ENCODE measurements around the gene A1BG. TPM values are rescaled to one million over a fixed set of nuclear protein-coding genes. Genes with fewer than 3 reads are reported as not detected.

The A1BG gene
- total and polyA plus RNA-seq, 2 of the 13 experiments (the other 11 are each of a cell fraction or from before 2014, with no cell fraction given), result 14.7 to 41.4 TPM

DNA sequence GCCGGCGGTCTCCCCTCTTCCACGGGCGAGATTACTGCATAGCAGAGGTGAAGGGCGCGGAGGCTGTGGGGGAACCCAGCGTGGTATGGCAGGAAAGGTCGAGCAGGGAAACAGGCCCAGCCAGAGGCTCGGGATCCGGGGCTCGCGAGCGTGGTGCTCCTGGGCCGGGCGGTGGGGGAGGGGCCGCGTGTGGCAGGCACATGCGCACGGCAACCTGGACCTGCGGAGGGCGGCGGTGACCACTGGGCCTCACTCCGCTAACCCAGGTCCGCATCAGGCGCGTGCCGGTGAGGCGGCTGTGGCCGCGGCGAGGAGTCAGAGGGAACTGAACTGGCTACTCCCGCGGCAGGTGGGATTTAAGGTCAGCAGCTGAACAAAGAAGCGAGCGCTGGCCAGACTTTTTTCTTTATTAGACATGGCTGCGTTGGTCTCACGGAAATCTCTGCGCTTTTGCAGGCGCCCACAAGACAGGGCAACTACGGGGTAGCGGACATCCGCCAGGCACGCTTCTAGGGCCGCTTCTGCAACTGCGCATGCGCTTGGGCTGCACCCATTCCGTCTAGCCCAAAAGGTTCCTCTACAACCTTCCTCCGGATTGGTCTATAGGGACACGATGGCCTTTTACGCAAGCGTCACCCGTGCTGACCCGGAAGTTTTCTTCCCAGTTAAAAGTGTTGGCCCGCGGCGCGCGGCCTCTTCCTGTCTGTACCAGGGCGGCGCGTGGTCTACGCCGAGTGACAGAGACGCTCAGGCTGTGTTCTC lies 33.5 kb upstream of the A1BG start, which contains the start of gene RPS5 (continued):
- TF ChIP-seq, protein P1, sequence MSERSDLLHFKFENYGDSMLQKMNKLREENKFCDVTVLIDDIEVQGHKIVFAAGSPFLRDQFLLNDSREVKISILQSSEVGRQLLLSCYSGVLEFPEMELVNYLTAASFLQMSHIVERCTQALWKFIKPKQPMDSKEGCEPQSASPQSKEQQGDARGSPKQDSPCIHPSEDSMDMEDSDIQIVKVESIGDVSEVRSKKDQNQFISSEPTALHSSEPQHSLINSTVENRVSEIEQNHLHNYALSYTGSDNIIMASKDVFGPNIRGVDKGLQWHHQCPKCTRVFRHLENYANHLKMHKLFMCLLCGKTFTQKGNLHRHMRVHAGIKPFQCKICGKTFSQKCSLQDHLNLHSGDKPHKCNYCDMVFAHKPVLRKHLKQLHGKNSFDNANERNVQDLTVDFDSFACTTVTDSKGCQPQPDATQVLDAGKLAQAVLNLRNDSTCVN (CRISPR knock-in tag; IDR thresholded peaks at IDR 0.05; ENCODE audit: borderline replicate concordance), result no peak
- peak; percentile 47 for TF ChIP-seq ZSCAN21 (CRISPR knock-in tag; IDR thresholded peaks at IDR 0.05; ENCODE audit: borderline replicate concordance)
- peak; percentile 53 for TF ChIP-seq ZNF230 (CRISPR knock-in tag; IDR thresholded peaks at IDR 0.05)
- peak; percentile 12; the same call in 1 of the 2 replicates for TF ChIP-seq MEIS2 (CRISPR knock-in tag; IDR thresholded peaks at IDR 0.05)
- TF ChIP-seq BORCS8-MEF2B (CRISPR knock-in tag; IDR thresholded peaks at IDR 0.05), result peak; percentile 63; the same call in 1 of the 2 replicates
- no peak; the same call in 1 of the 2 replicates for TF ChIP-seq ZNF292 (CRISPR knock-in tag; IDR thresholded peaks at IDR 0.05; ENCODE audit: borderline replicate concordance, low read depth)
- TF ChIP-seq ZNF263 (CRISPR knock-in tag; IDR thresholded peaks at IDR 0.05), result peak; percentile 73
- TF ChIP-seq, protein P2, sequence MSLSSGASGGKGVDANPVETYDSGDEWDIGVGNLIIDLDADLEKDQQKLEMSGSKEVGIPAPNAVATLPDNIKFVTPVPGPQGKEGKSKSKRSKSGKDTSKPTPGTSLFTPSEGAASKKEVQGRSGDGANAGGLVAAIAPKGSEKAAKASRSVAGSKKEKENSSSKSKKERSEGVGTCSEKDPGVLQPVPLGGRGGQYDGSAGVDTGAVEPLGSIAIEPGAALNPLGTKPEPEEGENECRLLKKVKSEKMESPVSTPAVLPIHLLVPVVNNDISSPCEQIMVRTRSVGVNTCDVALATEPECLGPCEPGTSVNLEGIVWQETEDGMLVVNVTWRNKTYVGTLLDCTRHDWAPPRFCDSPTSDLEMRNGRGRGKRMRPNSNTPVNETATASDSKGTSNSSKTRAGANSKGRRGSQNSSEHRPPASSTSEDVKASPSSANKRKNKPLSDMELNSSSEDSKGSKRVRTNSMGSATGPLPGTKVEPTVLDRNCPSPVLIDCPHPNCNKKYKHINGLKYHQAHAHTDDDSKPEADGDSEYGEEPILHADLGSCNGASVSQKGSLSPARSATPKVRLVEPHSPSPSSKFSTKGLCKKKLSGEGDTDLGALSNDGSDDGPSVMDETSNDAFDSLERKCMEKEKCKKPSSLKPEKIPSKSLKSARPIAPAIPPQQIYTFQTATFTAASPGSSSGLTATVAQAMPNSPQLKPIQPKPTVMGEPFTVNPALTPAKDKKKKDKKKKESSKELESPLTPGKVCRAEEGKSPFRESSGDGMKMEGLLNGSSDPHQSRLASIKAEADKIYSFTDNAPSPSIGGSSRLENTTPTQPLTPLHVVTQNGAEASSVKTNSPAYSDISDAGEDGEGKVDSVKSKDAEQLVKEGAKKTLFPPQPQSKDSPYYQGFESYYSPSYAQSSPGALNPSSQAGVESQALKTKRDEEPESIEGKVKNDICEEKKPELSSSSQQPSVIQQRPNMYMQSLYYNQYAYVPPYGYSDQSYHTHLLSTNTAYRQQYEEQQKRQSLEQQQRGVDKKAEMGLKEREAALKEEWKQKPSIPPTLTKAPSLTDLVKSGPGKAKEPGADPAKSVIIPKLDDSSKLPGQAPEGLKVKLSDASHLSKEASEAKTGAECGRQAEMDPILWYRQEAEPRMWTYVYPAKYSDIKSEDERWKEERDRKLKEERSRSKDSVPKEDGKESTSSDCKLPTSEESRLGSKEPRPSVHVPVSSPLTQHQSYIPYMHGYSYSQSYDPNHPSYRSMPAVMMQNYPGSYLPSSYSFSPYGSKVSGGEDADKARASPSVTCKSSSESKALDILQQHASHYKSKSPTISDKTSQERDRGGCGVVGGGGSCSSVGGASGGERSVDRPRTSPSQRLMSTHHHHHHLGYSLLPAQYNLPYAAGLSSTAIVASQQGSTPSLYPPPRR (CRISPR knock-in tag; IDR thresholded peaks at IDR 0.05; ENCODE audit: borderline replicate concordance), result no peak
- TF ChIP-seq POLR2AphosphoS2 (IDR thresholded peaks at IDR 0.05; ENCODE audit: low read depth, low read length), result peak; percentile 85; the same call in 1 of the 2 replicates
- peak; percentile 93 for TF ChIP-seq NFYC (CRISPR knock-in tag; IDR thresholded peaks at IDR 0.05)
- peak; percentile 84 for TF ChIP-seq ZNF431 (CRISPR knock-in tag; IDR thresholded peaks at IDR 0.05; ENCODE audit: borderline replicate concordance, low read depth)
- no peak for TF ChIP-seq ZNF510 (CRISPR knock-in tag; IDR thresholded peaks at IDR 0.05; ENCODE audit: low read depth)
- TF ChIP-seq ZNF317 (CRISPR knock-in tag; IDR thresholded peaks at IDR 0.05), result peak; percentile 62; the same call in 1 of the 2 replicates
- TF ChIP-seq CREM (IDR thresholded peaks at IDR 0.05), result peak; percentile 97
- 0 out of 2 replicates have a peak, but pooled peaks have one; percentile 11 for TF ChIP-seq CREM (CRISPR knock-in tag; IDR thresholded peaks at IDR 0.05)
- no peak for TF ChIP-seq NFE2L2 (IDR thresholded peaks at IDR 0.05; ENCODE audit: low read length)
- peak; percentile 98 for TF ChIP-seq EEA1 (CRISPR knock-in tag; IDR thresholded peaks at IDR 0.05; ENCODE audit: borderline replicate concordance)
- TF ChIP-seq ZNF207 (IDR thresholded peaks at IDR 0.05; ENCODE audit: borderline replicate concordance), result no peak
- peak; percentile 90; the same call in 1 of the 2 replicates for TF ChIP-seq HIVEP1 (CRISPR knock-in tag; IDR thresholded peaks at IDR 0.05)
- TF ChIP-seq ZFX (CRISPR knock-in tag; IDR thresholded peaks at IDR 0.05; ENCODE audit: low read depth), result peak; percentile 95
- no peak for TF ChIP-seq ZFYVE20 (CRISPR knock-in tag; IDR thresholded peaks at IDR 0.05; ENCODE audit: borderline replicate concordance, low read depth)
- TF ChIP-seq XBP1 (CRISPR knock-in tag; IDR thresholded peaks at IDR 0.05), result peak; percentile 21; the same call in 1 of the 2 replicates
- TF ChIP-seq TOE1 (CRISPR knock-in tag; IDR thresholded peaks at IDR 0.05), result no peak
